Mesenchymal stem cell (in vitro differentiated cells and primary cell): ENCODE measurements around the gene LIMA1.
"Not testable (repeated sequence)": the region's sequence is repeated elsewhere in the genome, so short reads cannot be mapped to it uniquely, and the experiment has no call there.

Experiments
- DNase-seq: peaks from one replicate; pipeline ENCODE4 v3.0.0-alpha.2; 2013
- H2AFZ ChIP-seq: one replicate; pipeline ENCODE4 v1.6.1; 2013; ENCODE audit warnings: low read depth, mild to moderate bottlenecking, control low read depth, inconsistent platforms, low read length, moderate library complexity
- H2AK5ac ChIP-seq: 2 replicates; pipeline ENCODE4 v1.6.1; 2013; ENCODE audit warnings: low read length, moderate library complexity, mild to moderate bottlenecking, inconsistent platforms; ENCODE audit not compliant: severe bottlenecking
- H2BK120ac ChIP-seq: one replicate; pipeline ENCODE4 v1.6.1; 2013; ENCODE audit warnings: low read depth, mild to moderate bottlenecking, inconsistent platforms, low read length, moderate library complexity
- H2BK12ac ChIP-seq, 2 experiments: one replicate each; pipeline ENCODE4 v1.6.1; 2013; ENCODE audit warnings: inconsistent platforms in 2 of 2, low read length in 2 of 2, mild to moderate bottlenecking in 2 of 2, moderate library complexity in 2 of 2, control low read depth in 1 of 2
- H2BK15ac ChIP-seq: one replicate; pipeline ENCODE4 v1.6.1; 2013; ENCODE audit warnings: mild to moderate bottlenecking, low read depth, inconsistent platforms; ENCODE audit not compliant: poor library complexity, severe bottlenecking
- H2BK5ac ChIP-seq: 2 replicates; pipeline ENCODE4 v1.6.1; 2013; ENCODE audit warnings: low read depth, mild to moderate bottlenecking, low read length, control low read depth, inconsistent platforms; ENCODE audit not compliant: poor library complexity, severe bottlenecking
- H3K14ac ChIP-seq, 2 experiments: one replicate each; pipeline ENCODE4 v1.6.1; 2013; ENCODE audit warnings: inconsistent platforms in 2 of 2, low read length in 2 of 2, control low read depth in 1 of 2, mild to moderate bottlenecking in 1 of 2, moderate library complexity in 1 of 2
- H3K18ac ChIP-seq, 2 experiments: one replicate each; pipeline ENCODE4 v1.6.1; 2013; ENCODE audit warnings: inconsistent platforms in 2 of 2, low read length in 2 of 2, control low read depth in 1 of 2, low read depth in 1 of 2, mild to moderate bottlenecking in 1 of 2
- H3K23ac ChIP-seq, 2 experiments: one replicate each; pipeline ENCODE4 v1.6.1; 2013; ENCODE audit warnings: inconsistent platforms in 2 of 2, low read length in 2 of 2, mild to moderate bottlenecking in 2 of 2, moderate library complexity in 2 of 2, control low read depth in 1 of 2
- H3K27ac ChIP-seq: 2 replicates; pipeline ENCODE4 v1.5.1; 2013; ENCODE audit warnings: mild to moderate bottlenecking, moderate library complexity, low read length, control low read depth, inconsistent platforms; ENCODE audit not compliant: poor library complexity, severe bottlenecking
- H3K27me3 ChIP-seq, 2 experiments: 2 replicates each; pipeline versions ENCODE4 v1.6.1 to v1.7.0; 2013; ENCODE audit warnings: low read length in 2 of 2, mild to moderate bottlenecking in 2 of 2, moderate library complexity in 2 of 2, control low read depth in 1 of 2, inconsistent platforms in 1 of 2; ENCODE audit not compliant: control insufficient read depth in 1 of 2, insufficient read depth in 1 of 2
- H3K36me3 ChIP-seq, 2 experiments: 2 replicates each; pipeline versions ENCODE4 v1.6.1 to v1.7.0; 2013; ENCODE audit warnings: low read length in 2 of 2, control low read depth in 1 of 2, inconsistent platforms in 1 of 2, low read depth in 1 of 2, mild to moderate bottlenecking in 1 of 2; ENCODE audit not compliant: insufficient read depth in 2 of 2, control insufficient read depth in 1 of 2
- H3K4ac ChIP-seq, 2 experiments: one replicate each; pipeline ENCODE4 v1.6.1; 2013; ENCODE audit warnings: inconsistent platforms in 2 of 2, low read length in 2 of 2, mild to moderate bottlenecking in 2 of 2, moderate library complexity in 2 of 2, control low read depth in 1 of 2, low read depth in 1 of 2
- H3K4me1 ChIP-seq: 2 replicates; pipeline ENCODE4 v1.6.1; 2013; ENCODE audit warnings: low read depth, low read length, control low read depth; ENCODE audit not compliant: control insufficient read depth, insufficient read depth
- H3K4me2 ChIP-seq: 2 replicates; pipeline ENCODE4 v1.6.1; 2013; ENCODE audit warnings: low read length, mild to moderate bottlenecking, inconsistent platforms; ENCODE audit not compliant: poor library complexity, severe bottlenecking
- H3K4me3 ChIP-seq, 2 experiments: 2 replicates each; pipeline versions ENCODE4 v1.5.1 to v1.7.0; 2013; ENCODE audit warnings: low read length in 2 of 2, mild to moderate bottlenecking in 2 of 2, control low read depth in 1 of 2, low read depth in 1 of 2; ENCODE audit not compliant: insufficient read depth in 1 of 2
- H3K79me1 ChIP-seq: replicated peaks from 2 replicates; pipeline ENCODE4 v1.6.1; 2013; ENCODE audit warnings: mild to moderate bottlenecking, control low read depth, low read length, inconsistent platforms; ENCODE audit not compliant: poor library complexity, severe bottlenecking
- H3K9ac ChIP-seq: 2 replicates; pipeline ENCODE4 v1.7.0; 2013; ENCODE audit warnings: mild to moderate bottlenecking, low read length, moderate library complexity
- H3K9me3 ChIP-seq: 2 replicates; pipeline ENCODE4 v1.7.0; 2013; ENCODE audit warnings: mild to moderate bottlenecking, low read length; ENCODE audit not compliant: control insufficient read depth
- H4K8ac ChIP-seq: one replicate; pipeline ENCODE4 v1.6.1; 2013; ENCODE audit warnings: inconsistent platforms, mild to moderate bottlenecking, low read length, moderate library complexity
- H4K91ac ChIP-seq: one replicate; pipeline ENCODE4 v1.6.1; 2013; ENCODE audit warnings: mild to moderate bottlenecking, low read length, inconsistent platforms
- WGBS: methylation state at CpG from one replicate; pipeline ENCODE4 v1.1.7; 2013; ENCODE audit warnings: mixed read lengths; 5-methylcytosine and 5-hydroxymethylcytosine counted together

The LIMA1 gene

DNA sequence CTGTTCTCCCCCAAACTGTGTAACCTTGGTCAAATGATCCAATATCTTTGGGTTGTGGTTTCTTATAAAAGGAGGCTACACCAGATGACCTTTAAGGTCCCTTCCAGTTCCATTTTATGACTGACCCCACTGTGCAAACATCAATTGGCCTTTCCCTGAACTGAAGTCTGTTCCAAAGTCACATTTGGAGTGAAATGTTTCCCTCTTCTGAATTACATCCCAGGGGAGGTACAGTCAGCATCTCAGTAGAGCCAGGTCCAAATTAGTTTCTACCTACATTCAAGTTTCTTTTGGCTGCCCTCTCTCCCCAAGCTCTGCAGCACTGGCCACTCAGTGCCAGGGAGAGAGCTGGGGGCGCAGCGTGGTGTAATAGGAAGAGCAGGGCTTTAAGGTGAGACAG is 34.4 kb downstream of the LIMA1 start:
- no peaks in the 10 kb centered on the region for H3K9me3 ChIP-seq
- H2AK5ac ChIP-seq = no peak overlapping the region
- H3K79me1 ChIP-seq = no peaks in the 10 kb centered on the region
- H4K8ac ChIP-seq = no peak overlapping the region
- peaks cover 8% of the 10 kb centered on the region for H3K4me1 ChIP-seq
- no peak overlapping the region for H2AFZ ChIP-seq
- H3K23ac ChIP-seq = no peak overlapping the region
- WGBS = 100% methylated on average over 2 of the region's 2 CpGs
- no peak overlapping the region for H2BK15ac ChIP-seq
- no peak overlapping the region for H4K91ac ChIP-seq
- peak overlapping the region; percentile 33 for H3K9ac ChIP-seq
- peak overlapping the region in 1 of 2 experiments; percentile 3 for H3K18ac ChIP-seq
- H3K27ac ChIP-seq = no peak overlapping the region
- H3K27me3 ChIP-seq = no peaks in the 10 kb centered on the region
- H2BK12ac ChIP-seq = peak overlapping the region; percentile 15 to 49
- peak overlapping the region in 1 of 2 experiments; percentile 53 for H3K4ac ChIP-seq
- peak overlapping the region in 1 of 2 experiments; percentile 83 for H3K14ac ChIP-seq
- H2BK5ac ChIP-seq = no peak overlapping the region
- H3K4me2 ChIP-seq = no peak overlapping the region
- DNase-seq = no peak
- peaks cover 0 to 14% of the 10 kb centered on the region in 2 experiments for H3K36me3 ChIP-seq
- no peak overlapping the region for H2BK120ac ChIP-seq
- H3K4me3 ChIP-seq = peak overlapping the region in 1 of 2 experiments; percentile 43

DNA sequence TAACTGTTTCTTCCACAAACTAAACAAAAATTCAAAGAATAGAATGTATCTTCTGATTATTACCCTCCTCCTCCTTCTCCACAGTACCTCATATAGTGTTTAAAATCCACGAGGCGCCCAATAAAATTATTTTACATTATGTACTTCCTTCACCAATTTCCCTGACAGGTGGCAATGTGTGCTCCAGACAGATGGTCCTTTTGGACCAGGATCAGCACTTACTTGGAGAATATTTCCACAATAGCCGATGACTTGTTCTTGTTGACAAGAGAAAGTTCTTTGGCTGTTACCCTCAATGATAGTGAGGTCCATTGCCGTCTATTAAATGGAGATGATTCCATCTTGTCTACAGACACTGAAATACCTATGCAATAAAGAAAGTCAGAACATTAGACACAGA is 34.9 kb downstream of the LIMA1 start:
- H3K14ac ChIP-seq = no peak overlapping the region
- no peak overlapping the region for H3K23ac ChIP-seq
- no peak overlapping the region for H4K8ac ChIP-seq
- no peak overlapping the region for H2AK5ac ChIP-seq
- H2BK15ac ChIP-seq = no peak overlapping the region
- peak overlapping the region; percentile 77 for H3K9ac ChIP-seq
- no peak overlapping the region for H4K91ac ChIP-seq
- WGBS = 100% methylated on average over 3 of the region's 4 CpGs
- no peak overlapping the region for H2BK5ac ChIP-seq
- no peaks in the 10 kb centered on the region for H3K79me1 ChIP-seq
- no peak overlapping the region for H3K4ac ChIP-seq
- no peak for DNase-seq
- no peaks in the 10 kb centered on the region for H3K9me3 ChIP-seq
- H3K4me3 ChIP-seq = peak overlapping the region in 1 of 2 experiments; percentile 43
- no peak overlapping the region for H2BK12ac ChIP-seq
- H3K18ac ChIP-seq = no peak overlapping the region
- no peak overlapping the region for H2AFZ ChIP-seq
- no peak overlapping the region for H3K4me2 ChIP-seq
- no peaks in the 10 kb centered on the region for H3K27me3 ChIP-seq
- H3K27ac ChIP-seq = no peak overlapping the region
- peaks cover 8% of the 10 kb centered on the region for H3K4me1 ChIP-seq
- H3K36me3 ChIP-seq = peaks cover 0 to 14% of the 10 kb centered on the region in 2 experiments
- no peak overlapping the region for H2BK120ac ChIP-seq

- not testable (repeated sequence) for H3K79me1 ChIP-seq, H4K8ac ChIP-seq, H3K23ac ChIP-seq, H2AFZ ChIP-seq, H3K4ac ChIP-seq, H4K91ac ChIP-seq, H3K4me2 ChIP-seq, H3K27me3 ChIP-seq, H2BK120ac ChIP-seq, H3K9me3 ChIP-seq, H3K4me1 ChIP-seq, H2BK15ac ChIP-seq, H2BK5ac ChIP-seq, H3K14ac ChIP-seq, DNase-seq
- Histone ChIP-seq H3K36me3 (peaks cover 0 to 14% of the 10 kb centered on the region in 2 experiments), H2BK12ac (peak overlapping the region in 1 of 2 experiments; percentile 72), H2AK5ac (peak overlapping the region; percentile 79), H3K9ac (peak overlapping the region; percentile 77), H3K4me3 (peak overlapping the region in 1 of 2 experiments; percentile 1), H3K27ac (peak overlapping the region; percentile 75), H3K18ac (peak overlapping the region in 1 of 2 experiments; percentile 61)
- 83% methylated on average over 8 of the region's 9 CpGs for WGBS
Measured at GRCh38 chr12:50247665-50248064, 35.7 kb downstream of the LIMA1 start.

DNA sequence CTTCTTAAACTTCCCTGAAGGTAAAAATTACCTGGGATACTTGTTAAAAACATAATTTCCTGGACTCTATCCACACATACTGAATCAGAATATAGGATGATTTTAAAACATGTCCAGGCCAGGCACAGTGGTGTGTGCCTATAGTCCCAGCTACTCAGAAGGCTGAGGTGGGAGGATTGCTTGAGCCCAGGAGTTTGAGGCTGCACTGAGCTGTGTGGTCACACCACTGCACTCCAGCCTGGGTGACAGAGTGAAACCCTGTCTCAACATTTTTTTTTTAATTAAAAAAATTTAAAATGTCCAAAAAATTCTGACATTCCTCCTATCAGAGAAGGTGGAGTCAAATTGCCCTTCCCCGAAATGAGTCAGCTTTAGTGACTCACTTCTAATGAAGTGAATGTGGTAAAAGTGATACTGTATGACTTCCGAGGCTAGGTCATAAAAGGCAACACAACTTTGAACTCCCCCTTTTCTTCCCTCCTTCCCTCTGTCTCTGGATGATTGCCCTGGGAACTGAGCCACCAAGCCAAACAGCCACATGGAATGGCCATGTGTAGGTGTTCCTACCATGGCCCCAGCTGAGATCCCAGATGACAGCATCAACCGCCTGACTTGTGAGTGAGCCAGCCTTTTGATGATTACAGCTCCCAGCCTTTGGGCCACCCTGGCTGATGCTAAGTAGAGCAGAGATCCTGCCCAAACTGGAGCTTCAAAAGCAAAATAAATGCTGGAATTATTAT is 36.3 kb downstream of the LIMA1 start:
- Histone ChIP-seq H3K36me3 (peaks cover 0 to 14% of the 10 kb centered on the region in 2 experiments), H2BK120ac (no peak overlapping the region), H2AFZ (no peak overlapping the region), H3K27me3 (no peaks in the 10 kb centered on the region), H3K79me1 (no peaks in the 10 kb centered on the region), H2AK5ac (peak overlapping the region; percentile 81), H3K4ac (peak overlapping the region in 1 of 2 experiments; percentile 75), H3K18ac (peak overlapping the region; percentile 83 to 88), H4K91ac (no peak overlapping the region), H3K9me3 (no peaks in the 10 kb centered on the region), H3K9ac (peak overlapping the region; percentile 81), H3K14ac (no peak overlapping the region), H3K4me1 (peaks cover 13% of the 10 kb centered on the region), H2BK5ac (peak overlapping the region; percentile 81), H4K8ac (peak overlapping the region; percentile 77), H2BK12ac (peak overlapping the region; percentile 4 to 92), H3K4me2 (no peak overlapping the region), H3K4me3 (peak overlapping the region in 1 of 2 experiments; percentile 0), H2BK15ac (no peak overlapping the region), H3K23ac (no peak overlapping the region), H3K27ac (peak overlapping the region; percentile 87)
- 3% methylated on average over 2 of the region's 3 CpGs for WGBS
- peak; percentile 92 for DNase-seq
